Breast epithelium (tissue), 4 donors: Measurements from ENCODE around the gene PRPF38A. TPM values are rescaled to one million over a fixed set of nuclear protein-coding genes. Genes with fewer than 3 reads are reported as not detected.

Experiments used
- DNase-seq, 2 donors: peaks; one replicate each; pipeline ENCODE4 v3.0.0-alpha.2; 2019; ENCODE audit warnings: low spot score in 2 of 2
- H3K27ac ChIP-seq, 2 donors: fragments of 200-600 bp; sonication (generic) in 1 of 2; one replicate each; pipeline ENCODE4 v1.5.1; 2016 to 2019; ENCODE audit warnings: mild to moderate bottlenecking in 1 of 2
- H3K27me3 ChIP-seq, 2 donors: fragments of 200-600 bp; sonication (generic) in 1 of 2; one replicate each; pipeline versions ENCODE4 v1.5.1 to v1.6.0; 2017 to 2019; ENCODE audit warnings: control low read depth in 1 of 2, mild to moderate bottlenecking in 1 of 2
- H3K36me3 ChIP-seq: fragments of 200-600 bp; one replicate; pipeline ENCODE4 v1.5.1; 2019
- H3K4me1 ChIP-seq, 2 donors: fragments of 200-600 bp; sonication (generic); one replicate each; pipeline ENCODE4 v1.5.1; 2016 to 2019; ENCODE audit warnings: control low read depth in 1 of 2
- H3K4me3 ChIP-seq, 3 donors: fragments of 200-600 bp; sonication (generic); 1 replicate in 2 of 3; 2 replicates in 1 of 3; pipeline ENCODE4 v1.5.1; 2016 to 2019; ENCODE audit warnings: mild to moderate bottlenecking in 3 of 3, moderate library complexity in 2 of 3
- H3K9me3 ChIP-seq, 2 donors: fragments of 200-600 bp; sonication (generic) in 1 of 2; one replicate each; pipeline ENCODE4 v1.5.1; 2016 to 2019; ENCODE audit warnings: control low read depth in 1 of 2
- CTCF ChIP-seq, 3 donors: fragments of 450-650 bp; IDR thresholded peaks; one replicate each; pipeline ENCODE4 v1.5.1; 2016 to 2017; ENCODE audit warnings: antibody characterized with exemption in 3 of 3, mild to moderate bottlenecking in 3 of 3, moderate library complexity in 3 of 3
- POLR2A ChIP-seq: fragments of 450-650 bp; IDR thresholded peaks from one replicate; pipeline ENCODE4 v1.6.1; 2016; ENCODE audit warnings: antibody characterized with exemption, mild to moderate bottlenecking, moderate library complexity
- POLR2AphosphoS5 ChIP-seq, 3 donors: sonication (generic); formaldehyde crosslinking; IDR thresholded peaks; one replicate each; pipeline ENCODE4 v1.6.1; 2017; ENCODE audit warnings: antibody characterized with exemption in 3 of 3
- intact Hi-C: fragments of 100-400 bp; cut with DNase I; formaldehyde crosslinking; loops from one replicate; pipeline ENCODE4 v1.15.1; 2023; ENCODE audit warnings: low total_unique reads
- total RNA-seq, 3 donors: library from RNA; depleted of rRNA; stranded (reverse); fragments of >200 nt; gene quantifications; one replicate each; pipeline ENCODE4 v1.1.0, GENCODE V29; 2016

The PRPF38A gene
- total RNA-seq, 3 donors from 2014 or later: 13.1 to 20.9 (median 19.7) TPM

- Histone ChIP-seq H3K27me3 (no peaks in the 10 kb centered on the region), H3K9me3 (no peaks in the 10 kb centered on the region), H3K36me3 (peaks cover 4% of the 10 kb centered on the region), H3K4me1 (no peaks in the 10 kb centered on the region), H3K27ac (no peak overlapping the region), H3K4me3 (no peak overlapping the region)
- DNase-seq: no peak
- intact Hi-C loops: no loop called here
- TF ChIP-seq POLR2AphosphoS5 (IDR thresholded peaks at IDR 0.05): no peak
- TF ChIP-seq CTCF (IDR thresholded peaks at IDR 0.05): no peak
- TF ChIP-seq POLR2A: no peak
These were observed 22.8 kb downstream of the PRPF38A start for GRCh38 chr1:52427152-52427551.

GRCh38 chr1:52432807-52433206, 28.4 kb downstream of the PRPF38A start:
- H3K9me3 ChIP-seq: no peaks in the 10 kb centered on the region
- intact Hi-C loops: no loop called here
- H3K27me3 ChIP-seq: no peaks in the 10 kb centered on the region
- H3K4me1 ChIP-seq: no peaks in the 10 kb centered on the region
- no peaks in the 10 kb centered on the region for H3K36me3 ChIP-seq
- DNase-seq: no peak
- H3K4me3 ChIP-seq: no peak overlapping the region
- no peak overlapping the region for H3K27ac ChIP-seq
- no peak for TF ChIP-seq POLR2A
- no peak for TF ChIP-seq POLR2AphosphoS5 (IDR thresholded peaks at IDR 0.05)
- TF ChIP-seq CTCF (IDR thresholded peaks at IDR 0.05): no peak

- H3K9me3 ChIP-seq: no peaks in the 10 kb centered on the region
- no peak for DNase-seq
- H3K4me1 ChIP-seq: no peaks in the 10 kb centered on the region
- peaks cover 8% of the 10 kb centered on the region for H3K36me3 ChIP-seq
- TF ChIP-seq CTCF (IDR thresholded peaks at IDR 0.05) (no peak), POLR2AphosphoS5 (IDR thresholded peaks at IDR 0.05) (no peak), POLR2A (no peak)
- H3K4me3 ChIP-seq: no peak overlapping the region
- intact Hi-C loops: no loop called here
- H3K27me3 ChIP-seq: no peaks in the 10 kb centered on the region
- no peak overlapping the region for H3K27ac ChIP-seq
These were observed 30.8 kb downstream of the PRPF38A start for GRCh38 chr1:52435211-52435610.

- H3K27me3 ChIP-seq: no peaks in the 10 kb centered on the region
- intact Hi-C loops: no loop called here
- H3K4me3 ChIP-seq: no peak overlapping the region
- H3K27ac ChIP-seq: no peak overlapping the region
- peaks cover 8% of the 10 kb centered on the region for H3K36me3 ChIP-seq
- no peak for DNase-seq
- TF ChIP-seq POLR2A (no peak), CTCF (IDR thresholded peaks at IDR 0.05) (no peak), POLR2AphosphoS5 (IDR thresholded peaks at IDR 0.05) (no peak)
- H3K4me1 ChIP-seq: no peaks in the 10 kb centered on the region
- H3K9me3 ChIP-seq: no peaks in the 10 kb centered on the region
These were observed 31.2 kb downstream of the PRPF38A start for GRCh38 chr1:52435650-52436049.

GRCh38 chr1:52436817-52437216, 32.4 kb downstream of the PRPF38A start:
- Histone ChIP-seq H3K27ac (no peak overlapping the region), H3K4me1 (no peaks in the 10 kb centered on the region), H3K9me3 (no peaks in the 10 kb centered on the region), H3K36me3 (peaks cover 8% of the 10 kb centered on the region), H3K27me3 (no peaks in the 10 kb centered on the region), H3K4me3 (no peak overlapping the region)
- TF ChIP-seq POLR2A (no peak), POLR2AphosphoS5 (IDR thresholded peaks at IDR 0.05) (no peak), CTCF (IDR thresholded peaks at IDR 0.05) (no peak)
- DNase-seq: no peak
- intact Hi-C loops: no loop called here
